ENCODE results near the gene HSD17B8.
A peak's percentile ranks its signal among the peaks of the same experiment; 100 is the strongest.

The HSD17B8 gene

DNA sequence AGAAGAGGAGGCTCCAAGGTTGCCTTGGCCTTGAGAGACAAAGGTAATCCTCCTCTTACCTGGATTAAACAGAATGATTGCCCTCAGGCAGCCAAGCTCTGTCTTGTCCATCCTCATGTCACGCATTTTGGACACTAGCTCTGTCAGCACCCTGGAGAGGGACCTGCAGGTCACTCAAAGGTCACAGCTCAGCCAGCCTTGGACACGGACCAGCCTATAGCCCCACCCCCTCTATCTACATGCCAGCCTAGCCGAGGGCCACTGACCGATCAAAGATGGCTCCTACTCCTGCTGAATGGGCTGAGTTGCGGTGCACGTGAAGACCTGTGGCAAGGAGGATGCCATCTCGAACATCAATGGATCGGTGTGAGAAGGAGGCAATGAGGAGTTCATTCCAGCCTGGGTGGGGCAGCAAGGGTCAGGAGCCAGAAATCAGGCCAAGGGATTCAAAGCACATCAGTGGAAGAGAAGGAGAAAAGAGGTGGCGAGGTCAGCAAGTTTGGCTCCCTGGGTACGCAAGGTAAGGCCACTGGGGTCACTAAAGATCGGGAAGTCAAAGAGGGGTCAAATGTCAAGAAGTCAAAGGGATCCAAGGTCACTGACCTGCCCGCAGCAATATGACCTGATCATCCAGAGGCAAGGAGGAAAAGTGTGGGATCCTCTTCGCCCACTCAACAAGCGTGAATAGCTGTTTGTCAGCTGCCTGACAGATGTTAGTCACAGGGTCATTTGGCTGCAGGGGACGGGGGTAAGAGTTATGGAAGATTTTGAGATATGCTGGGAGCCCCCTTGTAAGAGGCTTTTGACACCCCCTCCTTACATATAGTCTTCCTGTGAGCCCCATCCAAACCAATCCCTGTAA is 8.9 kb upstream of the HSD17B8 start:
- H3K9me3 Mint-ChIP-seq, result no peaks in the 10 kb centered on the region
- no peak overlapping the region for H3K27ac Mint-ChIP-seq
- H3K36me3 Mint-ChIP-seq, result peaks cover 57% of the 10 kb centered on the region
- H3K4me3 Mint-ChIP-seq, result no peak overlapping the region
- no peak for DNase-seq (ENCODE audit: low spot score in 2 of 2)
- H3K4me1 Mint-ChIP-seq, result peaks cover 47% of the 10 kb centered on the region
- ATAC-seq, result no peak

DNA sequence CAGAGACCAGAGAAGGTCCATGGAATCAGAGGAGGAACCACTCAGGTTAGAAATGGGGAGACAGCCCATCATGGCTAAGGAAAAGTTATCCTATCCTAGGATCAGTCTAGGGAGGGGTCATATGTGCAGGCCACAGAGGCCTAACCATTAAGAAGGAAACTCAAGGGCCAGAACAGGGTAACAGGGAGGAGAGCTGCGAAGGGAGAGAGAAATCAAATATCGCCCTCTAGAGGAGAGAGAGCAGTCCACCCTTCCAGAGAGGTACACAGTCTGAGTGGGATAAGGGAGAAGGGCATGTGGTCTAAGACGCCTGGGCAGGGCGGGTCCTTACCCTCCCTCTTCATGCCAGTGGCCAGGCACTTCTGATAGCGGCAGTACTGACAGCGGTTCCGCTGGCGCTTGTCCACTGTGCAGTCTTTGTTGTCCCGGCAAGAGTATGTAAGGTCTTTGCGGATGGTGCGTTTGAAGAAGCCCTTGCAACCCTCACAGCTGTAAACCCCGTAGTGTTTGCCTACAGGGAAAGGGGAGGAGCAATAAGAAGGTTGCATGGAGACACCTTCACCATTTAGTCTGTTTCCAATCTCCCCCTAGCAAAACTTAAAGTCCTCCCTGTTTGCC is 6.9 kb upstream of the HSD17B8 start:
- Mint-ChIP-seq H3K27ac (peak overlapping the region; percentile 98), H3K4me1 (peaks cover 65% of the 10 kb centered on the region), H3K36me3 (peaks cover 77% of the 10 kb centered on the region), H3K9me3 (no peaks in the 10 kb centered on the region), H3K4me3 (peak overlapping the region; percentile 92)
- ATAC-seq, result peak; percentile 56
- DNase-seq (ENCODE audit: low spot score in 2 of 2), result peak in 1 of 2 donors; percentile 66

DNA sequence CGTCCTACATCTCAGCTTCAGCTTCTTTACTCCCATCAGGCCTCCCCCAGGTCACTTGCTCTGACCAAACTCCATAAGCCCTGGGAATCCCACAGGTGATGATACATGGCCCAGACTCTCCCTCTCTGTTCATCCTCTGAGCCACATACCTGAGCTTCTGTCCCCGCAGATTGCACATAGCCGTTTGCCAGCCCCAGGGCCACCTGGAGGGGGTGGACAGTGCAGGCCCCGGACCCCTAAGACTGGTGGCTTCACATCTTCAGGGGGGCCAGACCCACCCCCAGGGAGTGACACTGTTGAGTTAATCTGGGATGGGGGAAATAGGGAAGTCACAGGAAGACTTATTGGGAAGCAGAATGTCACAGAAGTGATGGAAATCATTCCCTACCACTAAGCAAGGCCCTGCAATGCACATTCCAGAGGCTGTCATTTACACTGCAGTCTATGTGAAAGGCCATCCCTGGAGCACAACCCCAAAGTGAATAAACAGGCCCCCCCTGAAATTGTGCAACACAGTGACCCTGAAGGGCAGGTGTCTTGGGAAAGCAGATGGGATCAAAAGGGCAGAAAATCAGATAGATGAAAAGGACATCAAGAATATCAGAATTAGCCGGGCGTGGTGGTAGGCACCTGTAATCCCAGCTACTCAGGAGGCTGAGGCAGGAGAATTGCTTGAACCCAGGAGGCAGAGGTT is 6.1 kb upstream of the HSD17B8 start:
- H3K4me1 Mint-ChIP-seq, result peaks cover 68% of the 10 kb centered on the region
- no peak for ATAC-seq
- no peaks in the 10 kb centered on the region for H3K9me3 Mint-ChIP-seq
- peak overlapping the region; percentile 98 for H3K27ac Mint-ChIP-seq
- peak overlapping the region; percentile 92 for H3K4me3 Mint-ChIP-seq
- no peak for DNase-seq (ENCODE audit: low spot score in 2 of 2)
- peaks cover 84% of the 10 kb centered on the region for H3K36me3 Mint-ChIP-seq

DNA sequence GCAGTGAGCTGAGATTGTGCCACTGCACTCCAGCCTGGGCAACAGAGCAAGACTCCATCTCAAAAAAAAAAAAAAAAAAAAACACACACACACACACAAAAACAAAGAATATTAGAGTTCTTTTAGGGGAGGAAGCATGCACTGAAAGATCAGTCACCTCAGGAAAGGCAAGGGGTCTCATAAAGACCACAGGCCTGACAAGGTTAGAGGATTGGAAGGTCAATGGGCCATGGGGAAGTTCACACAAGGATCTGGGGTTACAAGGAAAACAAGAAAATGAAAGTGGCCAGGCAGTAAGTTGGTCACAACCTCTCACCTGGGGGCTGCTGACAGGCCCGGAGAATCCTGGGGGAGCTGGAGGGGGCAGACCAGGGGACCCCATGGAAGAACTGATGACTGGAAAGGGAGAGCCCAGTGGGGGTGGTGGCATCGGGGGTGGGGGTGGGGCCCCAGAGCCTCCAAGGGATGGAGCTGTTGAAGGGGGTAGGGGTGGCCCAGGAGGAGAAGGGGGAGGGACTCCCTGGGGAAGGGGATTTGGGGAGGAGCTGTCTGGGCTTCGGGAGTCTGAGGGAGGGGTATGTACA is 5.5 kb upstream of the HSD17B8 start:
- no peaks in the 10 kb centered on the region for H3K9me3 Mint-ChIP-seq
- H3K36me3 Mint-ChIP-seq, result peaks cover 85% of the 10 kb centered on the region
- DNase-seq (ENCODE audit: low spot score in 2 of 2), result no peak
- peak overlapping the region; percentile 98 for H3K27ac Mint-ChIP-seq
- ATAC-seq, result no peak
- peaks cover 74% of the 10 kb centered on the region for H3K4me1 Mint-ChIP-seq
- peak overlapping the region; percentile 92 for H3K4me3 Mint-ChIP-seq

DNA sequence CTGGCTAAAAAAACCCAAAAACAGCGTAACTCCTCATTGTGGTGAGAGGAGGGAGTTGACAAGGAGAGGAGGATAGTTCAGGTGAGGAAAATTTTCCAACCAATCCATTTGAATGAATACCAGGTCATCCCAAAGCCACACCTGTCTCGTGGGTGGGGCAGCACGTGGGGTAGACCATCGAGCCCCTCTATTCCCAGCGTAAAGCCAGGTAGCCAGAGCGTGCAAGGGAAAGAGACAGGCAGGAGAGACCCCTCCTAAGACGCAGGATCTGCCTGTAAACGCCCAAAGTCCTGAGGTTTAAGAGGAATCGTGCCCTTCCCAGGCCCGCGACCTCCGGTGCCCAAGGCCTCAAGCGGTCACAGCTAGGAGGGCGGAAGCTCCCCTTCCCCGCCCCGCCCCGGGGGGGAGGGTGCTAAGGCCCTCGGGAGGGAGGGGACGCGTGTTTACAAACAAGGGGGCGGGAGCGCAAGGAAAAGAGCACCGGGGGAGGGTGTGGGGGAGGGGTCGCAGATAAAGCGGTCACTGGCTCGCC is 4.7 kb upstream of the HSD17B8 start:
- H3K4me1 Mint-ChIP-seq, result peaks cover 79% of the 10 kb centered on the region
- ATAC-seq (peak; percentile 58), DNase-seq (ENCODE audit: low spot score in 2 of 2) (peak in 1 of 2 donors; percentile 66)
- peaks cover 84% of the 10 kb centered on the region for H3K36me3 Mint-ChIP-seq
- peak overlapping the region; percentile 98 for H3K27ac Mint-ChIP-seq
- no peaks in the 10 kb centered on the region for H3K9me3 Mint-ChIP-seq
- H3K4me3 Mint-ChIP-seq, result peak overlapping the region; percentile 92

DNA sequence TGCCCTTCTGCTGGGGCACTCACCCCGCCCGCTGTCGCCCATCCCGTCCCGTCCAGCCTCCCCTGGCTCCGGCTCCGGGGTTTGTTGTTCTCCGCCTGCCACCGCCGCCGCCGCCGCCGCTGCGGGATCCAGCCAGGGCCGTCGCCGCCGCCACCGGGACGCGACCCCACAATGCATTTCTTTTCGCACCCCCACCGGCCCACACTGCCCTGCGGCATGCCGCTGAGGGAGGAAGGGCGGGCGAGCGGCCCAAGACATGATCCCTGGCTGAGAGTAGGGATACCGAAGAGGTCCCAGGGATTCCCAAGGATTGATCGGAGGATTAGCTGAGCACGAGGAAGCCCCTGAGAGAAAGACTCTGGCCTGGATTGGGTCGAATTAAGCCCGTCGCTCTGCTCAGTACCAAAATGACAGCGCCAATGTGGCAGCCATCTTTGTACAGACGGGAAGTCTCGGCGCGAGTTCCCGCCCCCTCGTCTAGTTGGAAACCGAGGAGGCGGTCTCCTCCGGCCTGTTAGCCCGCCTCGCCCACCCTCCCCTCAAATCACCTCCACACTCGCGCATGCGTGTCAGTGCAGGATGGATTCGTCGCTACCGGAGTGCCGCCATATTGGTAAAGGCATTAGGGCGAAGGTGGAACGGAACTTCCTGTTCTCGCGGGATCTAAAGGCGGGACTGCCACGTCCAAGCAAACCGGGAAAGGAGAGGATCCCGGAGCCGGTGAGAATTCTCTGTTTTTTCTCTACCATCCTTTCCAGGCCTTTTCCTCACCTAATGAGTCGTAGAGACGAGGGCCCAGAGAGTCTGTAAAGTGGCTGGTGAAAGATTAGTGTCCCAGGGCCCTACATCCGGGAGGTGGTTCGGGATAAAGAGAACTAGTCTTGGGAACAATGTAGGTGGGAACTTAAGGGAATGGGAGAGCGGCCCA is 4.0 kb upstream of the HSD17B8 start, which contains the start of the genes RXRB and SLC39A7:
Gene RXRB (minus strand): TSS at position 447 of the 928 bp plus-strand sequence. CDS start 189 bp downstream, at position 258.
Gene SLC39A7 (plus strand): TSS at position 649 of the 928 bp plus-strand sequence. CDS start 379 bp downstream, outside the sequence.
- H3K4me3 Mint-ChIP-seq, result peak within 1 kb of the TSS; percentile 92
- H3K9me3 Mint-ChIP-seq, result no peaks in the 10 kb centered on the region
- H3K36me3 Mint-ChIP-seq, result peaks cover 84% of the 10 kb centered on the region
- peak within 1 kb of the TSS; percentile 98 for H3K27ac Mint-ChIP-seq
- H3K4me1 Mint-ChIP-seq, result peaks cover 84% of the 10 kb centered on the region
- DNase-seq (ENCODE audit: low spot score in 2 of 2) (peak; percentile 91 to 97), ATAC-seq (peak; percentile 68)

DNA sequence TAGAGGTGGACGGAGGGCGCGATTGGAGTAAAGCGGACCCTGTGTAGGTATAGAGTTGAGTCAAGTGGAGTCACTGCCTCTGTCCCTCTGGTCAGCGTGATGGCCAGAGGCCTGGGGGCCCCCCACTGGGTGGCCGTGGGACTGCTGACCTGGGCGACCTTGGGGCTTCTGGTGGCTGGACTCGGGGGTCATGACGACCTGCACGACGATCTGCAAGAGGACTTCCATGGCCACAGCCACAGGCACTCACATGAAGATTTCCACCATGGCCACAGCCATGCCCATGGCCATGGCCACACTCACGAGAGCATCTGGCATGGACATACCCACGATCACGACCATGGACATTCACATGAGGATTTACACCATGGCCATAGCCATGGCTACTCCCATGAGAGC is 3.3 kb upstream of the HSD17B8 start:
- Mint-ChIP-seq H3K36me3 (peaks cover 83% of the 10 kb centered on the region), H3K4me1 (peaks cover 87% of the 10 kb centered on the region), H3K9me3 (no peaks in the 10 kb centered on the region), H3K27ac (peak overlapping the region; percentile 98), H3K4me3 (peak overlapping the region; percentile 92)
- DNase-seq (ENCODE audit: low spot score in 2 of 2), result no peak
- no peak for ATAC-seq

DNA sequence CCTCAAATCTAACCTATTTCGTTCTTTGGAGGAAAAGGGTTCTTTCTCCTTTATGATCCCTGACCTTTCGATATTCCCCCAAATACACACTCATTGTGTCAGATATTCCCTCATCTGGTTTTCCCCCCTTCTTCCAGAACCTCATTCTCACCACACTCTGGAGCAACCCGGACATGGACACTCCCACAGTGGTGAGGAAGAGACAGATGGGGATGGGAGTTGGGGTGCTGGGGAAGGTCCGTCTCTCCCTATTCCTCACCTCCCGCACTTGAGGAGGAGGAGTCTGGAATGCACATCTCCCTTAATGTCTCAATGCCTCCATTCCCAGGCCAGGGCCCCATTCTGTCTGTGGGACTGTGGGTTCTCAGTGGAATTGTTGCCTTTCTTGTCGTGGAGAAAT is 2.5 kb upstream of the HSD17B8 start:
- H3K9me3 Mint-ChIP-seq, result no peaks in the 10 kb centered on the region
- peaks cover 87% of the 10 kb centered on the region for H3K4me1 Mint-ChIP-seq
- peaks cover 75% of the 10 kb centered on the region for H3K36me3 Mint-ChIP-seq
- ATAC-seq (no peak), DNase-seq (ENCODE audit: low spot score in 2 of 2) (no peak)
- H3K27ac Mint-ChIP-seq, result peak overlapping the region; percentile 98
- peak overlapping the region; percentile 92 for H3K4me3 Mint-ChIP-seq

DNA sequence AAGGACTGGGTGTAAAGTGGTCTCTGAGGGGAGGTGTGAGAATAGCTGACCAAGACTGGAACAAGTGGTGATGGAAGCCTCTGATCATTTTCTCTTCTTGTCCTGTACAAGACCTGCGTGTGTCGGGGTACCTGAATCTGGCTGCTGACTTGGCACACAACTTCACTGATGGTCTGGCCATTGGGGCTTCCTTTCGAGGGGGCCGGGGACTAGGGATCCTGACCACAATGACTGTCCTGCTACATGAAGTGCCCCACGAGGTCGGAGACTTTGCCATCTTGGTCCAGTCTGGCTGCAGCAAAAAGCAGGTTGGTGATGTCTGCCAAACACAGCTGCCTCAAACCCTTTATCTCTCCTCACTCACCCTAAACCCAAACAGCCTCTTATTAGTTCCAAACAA is 1.7 kb upstream of the HSD17B8 start:
- Mint-ChIP-seq H3K4me1 (peaks cover 84% of the 10 kb centered on the region), H3K9me3 (no peaks in the 10 kb centered on the region), H3K27ac (peak overlapping the region; percentile 98), H3K36me3 (peaks cover 70% of the 10 kb centered on the region), H3K4me3 (peak overlapping the region; percentile 92)
- no peak for DNase-seq (ENCODE audit: low spot score in 2 of 2)
- ATAC-seq, result no peak

DNA sequence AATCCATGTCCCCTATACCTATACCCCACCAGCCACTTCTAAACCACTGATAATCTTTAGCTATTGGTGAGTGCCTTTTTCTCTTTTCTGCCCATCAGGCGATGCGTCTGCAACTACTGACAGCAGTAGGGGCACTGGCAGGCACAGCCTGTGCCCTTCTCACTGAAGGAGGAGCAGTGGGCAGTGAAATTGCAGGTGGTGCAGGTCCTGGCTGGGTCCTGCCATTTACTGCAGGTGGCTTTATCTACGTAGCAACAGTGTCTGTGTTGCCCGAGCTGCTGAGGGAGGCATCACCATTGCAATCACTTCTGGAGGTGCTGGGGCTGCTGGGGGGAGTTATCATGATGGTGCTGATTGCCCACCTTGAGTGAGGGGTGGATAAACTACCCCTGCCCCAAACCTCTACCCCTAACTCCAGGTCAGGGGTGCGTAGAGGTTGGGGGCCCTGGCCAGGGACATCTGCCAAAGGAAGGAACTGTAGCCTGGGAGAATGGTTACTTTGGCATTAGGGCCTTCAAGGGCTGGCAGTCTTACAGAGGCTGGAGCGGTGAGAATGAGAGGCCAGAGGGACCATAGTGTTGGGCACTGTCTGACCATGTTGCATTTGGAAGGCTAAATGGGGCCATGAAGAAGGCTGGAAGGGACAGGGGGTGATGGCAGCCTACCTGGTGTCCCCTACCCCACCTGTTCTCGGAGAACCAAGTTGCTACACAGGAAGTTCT is 851 bp upstream of the HSD17B8 start:
- no peak for DNase-seq (ENCODE audit: low spot score in 2 of 2)
- ATAC-seq, result no peak
- H3K4me3 Mint-ChIP-seq, result peak overlapping the region; percentile 92
- H3K9me3 Mint-ChIP-seq, result no peaks in the 10 kb centered on the region
- peaks cover 66% of the 10 kb centered on the region for H3K36me3 Mint-ChIP-seq
- peaks cover 79% of the 10 kb centered on the region for H3K4me1 Mint-ChIP-seq
- H3K27ac Mint-ChIP-seq, result peak overlapping the region; percentile 98

DNA sequence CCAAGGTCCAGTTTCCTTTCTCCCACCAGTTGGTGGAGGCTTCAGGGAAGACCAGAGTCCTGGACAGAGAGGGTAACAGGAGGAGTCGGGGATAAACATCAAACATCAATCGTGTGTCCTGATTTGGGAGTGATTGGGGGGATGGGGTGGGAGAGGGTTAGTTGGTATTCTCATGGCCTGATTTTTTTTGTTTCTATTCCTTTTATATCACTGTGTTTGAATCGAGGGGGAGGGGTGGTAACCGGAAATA is 365 bp upstream of the HSD17B8 start:
- H3K36me3 Mint-ChIP-seq, result peaks cover 68% of the 10 kb centered on the region
- ATAC-seq (no peak), DNase-seq (ENCODE audit: low spot score in 2 of 2) (no peak)
- H3K4me1 Mint-ChIP-seq, result peaks cover 79% of the 10 kb centered on the region
- H3K27ac Mint-ChIP-seq, result peak overlapping the region; percentile 98
- H3K4me3 Mint-ChIP-seq, result peak overlapping the region; percentile 92
- H3K9me3 Mint-ChIP-seq, result no peaks in the 10 kb centered on the region

DNA sequence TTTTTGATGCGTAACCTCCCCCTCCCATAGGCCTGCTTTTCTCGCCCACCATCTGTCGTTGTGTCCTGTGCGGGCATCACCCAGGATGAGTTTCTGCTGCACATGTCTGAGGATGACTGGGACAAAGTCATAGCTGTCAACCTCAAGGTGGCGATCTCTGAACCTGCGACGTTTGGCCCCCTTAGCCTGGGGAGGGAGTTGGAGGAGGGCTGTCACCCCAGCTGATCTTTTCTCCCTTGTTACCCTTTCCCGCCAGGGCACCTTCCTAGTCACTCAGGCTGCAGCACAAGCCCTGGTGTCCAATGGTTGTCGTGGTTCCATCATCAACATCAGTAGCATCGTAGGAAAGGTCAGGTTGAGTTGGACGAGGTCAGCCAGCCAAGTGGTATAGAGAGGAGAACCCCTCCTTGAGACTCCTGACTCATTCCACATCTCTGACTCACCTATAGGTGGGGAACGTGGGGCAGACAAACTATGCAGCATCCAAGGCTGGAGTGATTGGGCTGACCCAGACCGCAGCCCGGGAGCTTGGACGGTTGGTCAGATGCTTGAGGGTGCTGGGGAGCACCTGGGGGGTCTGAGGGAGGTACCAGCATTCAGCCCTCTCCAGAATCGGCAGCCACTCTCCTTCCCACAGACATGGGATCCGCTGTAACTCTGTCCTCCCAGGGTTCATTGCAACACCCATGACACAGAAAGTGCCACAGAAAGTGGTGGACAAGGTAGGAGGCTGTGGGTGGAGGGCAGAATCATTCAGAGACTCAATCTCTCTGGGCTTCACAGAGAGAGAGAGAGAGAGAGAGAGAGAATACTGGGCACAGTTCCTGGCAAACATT is 954 bp downstream of the HSD17B8 start:
- peaks cover 78% of the 10 kb centered on the region for H3K36me3 Mint-ChIP-seq
- peak; percentile 57 to 88 for DNase-seq (ENCODE audit: low spot score in 2 of 2)
- H3K4me1 Mint-ChIP-seq, result peaks cover 84% of the 10 kb centered on the region
- peak; percentile 78 for ATAC-seq
- no peaks in the 10 kb centered on the region for H3K9me3 Mint-ChIP-seq
- peak overlapping the region; percentile 92 for H3K4me3 Mint-ChIP-seq
- peak overlapping the region; percentile 98 for H3K27ac Mint-ChIP-seq
